GM23338 (cell line): ENCODE data around the gene ATPAF1.

Source experiments
- CREB1 ChIP-seq: fragments of 250-450 bp; sonication (Bioruptor Pico); IDR thresholded peaks from 2 replicates; pipeline ENCODE4 v1.5.0; 2020; ENCODE audit warnings: low read depth, mild to moderate bottlenecking, moderate library complexity
- EZH2 ChIP-seq: fragments of 200-600 bp; sonication (generic); IDR thresholded peaks from one replicate; pipeline ENCODE4 v1.8.0; 2017; ENCODE audit warnings: antibody characterized with exemption, mild to moderate bottlenecking, low read depth; ENCODE audit not compliant: unreplicated experiment
- EZH2phosphoT487 ChIP-seq: fragments of 200-600 bp; sonication (generic); IDR thresholded peaks from one replicate; pipeline ENCODE4 v1.8.1; 2018; ENCODE audit warnings: antibody characterized with exemption; ENCODE audit not compliant: unreplicated experiment
- JUNB ChIP-seq: IDR thresholded peaks from one replicate; pipeline ENCODE4 v1.6.1; 2016; ENCODE audit warnings: antibody characterized with exemption; ENCODE audit not compliant: unreplicated experiment
- NANOG ChIP-seq: IDR thresholded peaks from 2 replicates; pipeline ENCODE4 v1.6.1; 2016; ENCODE audit warnings: antibody characterized with exemption, borderline replicate concordance
- POLR2AphosphoS5 ChIP-seq: IDR thresholded peaks from 2 replicates; pipeline ENCODE4 v1.6.1; 2016; ENCODE audit warnings: antibody characterized with exemption, low read depth
- TF ChIP-seq, protein P1 (sequence below): IDR thresholded peaks from one replicate; pipeline ENCODE4 v1.6.1; 2018; ENCODE audit warnings: antibody characterized with exemption; ENCODE audit not compliant: unreplicated experiment
- TF ChIP-seq, protein P2 (sequence below), 2 experiments: fragments of 200-600 bp in 1 of 2; sonication (generic) in 1 of 2; conservative IDR thresholded peaks; 2 replicates each; pipeline versions ENCODE4 v1.5.1 to v1.6.1; 2016 to 2017; ENCODE audit warnings: antibody characterized with exemption in 2 of 2, low read depth in 2 of 2, mild to moderate bottlenecking in 2 of 2, moderate library complexity in 1 of 2

DNA sequence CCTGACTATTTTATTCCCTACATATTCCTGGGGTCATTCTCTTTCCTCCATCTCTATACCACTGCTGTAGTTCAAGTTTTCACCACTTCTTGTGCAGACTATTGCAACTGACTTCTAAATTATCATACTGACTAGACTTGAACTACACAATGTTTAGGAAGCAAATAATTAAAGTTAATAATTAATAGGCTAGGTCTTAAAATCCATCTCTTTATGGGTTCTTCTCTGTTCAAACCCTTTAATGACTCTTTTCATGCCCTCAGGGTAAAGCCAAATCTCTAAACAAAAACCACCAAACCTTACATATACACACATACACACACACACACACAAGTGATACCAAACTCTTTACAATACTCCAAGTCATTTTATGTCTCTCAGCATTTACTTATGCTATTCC, 29.2 kb downstream of the ATPAF1 start:
- TF ChIP-seq, protein P1, sequence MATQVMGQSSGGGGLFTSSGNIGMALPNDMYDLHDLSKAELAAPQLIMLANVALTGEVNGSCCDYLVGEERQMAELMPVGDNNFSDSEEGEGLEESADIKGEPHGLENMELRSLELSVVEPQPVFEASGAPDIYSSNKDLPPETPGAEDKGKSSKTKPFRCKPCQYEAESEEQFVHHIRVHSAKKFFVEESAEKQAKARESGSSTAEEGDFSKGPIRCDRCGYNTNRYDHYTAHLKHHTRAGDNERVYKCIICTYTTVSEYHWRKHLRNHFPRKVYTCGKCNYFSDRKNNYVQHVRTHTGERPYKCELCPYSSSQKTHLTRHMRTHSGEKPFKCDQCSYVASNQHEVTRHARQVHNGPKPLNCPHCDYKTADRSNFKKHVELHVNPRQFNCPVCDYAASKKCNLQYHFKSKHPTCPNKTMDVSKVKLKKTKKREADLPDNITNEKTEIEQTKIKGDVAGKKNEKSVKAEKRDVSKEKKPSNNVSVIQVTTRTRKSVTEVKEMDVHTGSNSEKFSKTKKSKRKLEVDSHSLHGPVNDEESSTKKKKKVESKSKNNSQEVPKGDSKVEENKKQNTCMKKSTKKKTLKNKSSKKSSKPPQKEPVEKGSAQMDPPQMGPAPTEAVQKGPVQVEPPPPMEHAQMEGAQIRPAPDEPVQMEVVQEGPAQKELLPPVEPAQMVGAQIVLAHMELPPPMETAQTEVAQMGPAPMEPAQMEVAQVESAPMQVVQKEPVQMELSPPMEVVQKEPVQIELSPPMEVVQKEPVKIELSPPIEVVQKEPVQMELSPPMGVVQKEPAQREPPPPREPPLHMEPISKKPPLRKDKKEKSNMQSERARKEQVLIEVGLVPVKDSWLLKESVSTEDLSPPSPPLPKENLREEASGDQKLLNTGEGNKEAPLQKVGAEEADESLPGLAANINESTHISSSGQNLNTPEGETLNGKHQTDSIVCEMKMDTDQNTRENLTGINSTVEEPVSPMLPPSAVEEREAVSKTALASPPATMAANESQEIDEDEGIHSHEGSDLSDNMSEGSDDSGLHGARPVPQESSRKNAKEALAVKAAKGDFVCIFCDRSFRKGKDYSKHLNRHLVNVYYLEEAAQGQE, result no peak
- TF ChIP-seq, protein P2, sequence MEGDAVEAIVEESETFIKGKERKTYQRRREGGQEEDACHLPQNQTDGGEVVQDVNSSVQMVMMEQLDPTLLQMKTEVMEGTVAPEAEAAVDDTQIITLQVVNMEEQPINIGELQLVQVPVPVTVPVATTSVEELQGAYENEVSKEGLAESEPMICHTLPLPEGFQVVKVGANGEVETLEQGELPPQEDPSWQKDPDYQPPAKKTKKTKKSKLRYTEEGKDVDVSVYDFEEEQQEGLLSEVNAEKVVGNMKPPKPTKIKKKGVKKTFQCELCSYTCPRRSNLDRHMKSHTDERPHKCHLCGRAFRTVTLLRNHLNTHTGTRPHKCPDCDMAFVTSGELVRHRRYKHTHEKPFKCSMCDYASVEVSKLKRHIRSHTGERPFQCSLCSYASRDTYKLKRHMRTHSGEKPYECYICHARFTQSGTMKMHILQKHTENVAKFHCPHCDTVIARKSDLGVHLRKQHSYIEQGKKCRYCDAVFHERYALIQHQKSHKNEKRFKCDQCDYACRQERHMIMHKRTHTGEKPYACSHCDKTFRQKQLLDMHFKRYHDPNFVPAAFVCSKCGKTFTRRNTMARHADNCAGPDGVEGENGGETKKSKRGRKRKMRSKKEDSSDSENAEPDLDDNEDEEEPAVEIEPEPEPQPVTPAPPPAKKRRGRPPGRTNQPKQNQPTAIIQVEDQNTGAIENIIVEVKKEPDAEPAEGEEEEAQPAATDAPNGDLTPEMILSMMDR (conservative IDR thresholded peaks at IDR 0.05; ENCODE audit: low read depth in 2 of 2), result no peak
- TF ChIP-seq POLR2AphosphoS5 (no peak), EZH2 (no peak), CREB1 (CRISPR knock-in tag) (no peak), EZH2phosphoT487 (no peak), JUNB (no peak), NANOG (no peak)
